Right lobe of liver (tissue), 6 donors: ENCODE results near the gene FAM174B. TPM values are rescaled to one million over a fixed set of nuclear protein-coding genes. Genes with fewer than 3 reads are reported as not detected.

Experiments
- ATAC-seq, 4 donors: fragments of 200-7000 bp; cut with Tn5 transposase; one replicate each; pipeline ENCODE4 v1.9.1; 2020; ENCODE audit warnings: mild to moderate bottlenecking in 4 of 4, moderate library complexity in 4 of 4
- DNase-seq, 3 donors: peaks; one replicate each; pipeline ENCODE4 v3.0.0-alpha.2; 2020
- H3K27ac ChIP-seq, 3 donors: fragments of 200-600 bp; one replicate each; pipeline ENCODE4 v1.8.0; 2022
- H3K27me3 ChIP-seq, 2 donors: fragments of 200-600 bp; one replicate each; pipeline ENCODE4 v1.8.0; 2022
- H3K36me3 ChIP-seq, 4 donors: fragments of 200-600 bp; sonication (generic) in 1 of 4; one replicate each; pipeline versions ENCODE4 v1.5.1 to v1.8.0; 2017 to 2022; ENCODE audit warnings: control low read depth in 1 of 4
- H3K4me1 ChIP-seq, 4 donors: fragments of 200-600 bp; sonication (generic) in 1 of 4; one replicate each; pipeline versions ENCODE4 v1.5.1 to v1.8.0; 2017 to 2022; ENCODE audit warnings: control low read depth in 1 of 4
- H3K4me3 ChIP-seq, 3 donors: fragments of 200-600 bp; one replicate each; pipeline ENCODE4 v1.8.0; 2022
- H3K9me3 ChIP-seq, 4 donors: fragments of 200-600 bp; sonication (generic) in 1 of 4; one replicate each; pipeline versions ENCODE4 v1.5.1 to v1.8.0; 2017 to 2022; ENCODE audit warnings: control low read depth in 1 of 4
- CTCF ChIP-seq, 4 donors: fragments of 200-600 bp in 3 of 4; fragments of 450-650 bp in 1 of 4; IDR thresholded peaks; one replicate each; pipeline versions ENCODE4 v1.5.1 to v1.8.0; 2016 to 2022; ENCODE audit warnings: antibody characterized with exemption in 4 of 4, mild to moderate bottlenecking in 2 of 4
- POLR2A ChIP-seq: fragments of 450-650 bp; IDR thresholded peaks from one replicate; pipeline ENCODE4 v1.6.1; 2017; ENCODE audit warnings: antibody characterized with exemption, mild to moderate bottlenecking
- WGBS: methylation state at CpG from one replicate; pipeline ENCODE4 v1.1.6; 2018; ENCODE audit warnings: low coverage, low lambda C conversion rate; ENCODE audit not compliant: insufficient coverage; ENCODE audit errors: missing lambda C conversion rate; 5-methylcytosine and 5-hydroxymethylcytosine counted together
- intact Hi-C, 2 donors: fragments of 100-400 bp; cut with DNase I; formaldehyde crosslinking; loops; one replicate each; pipeline versions ENCODE4 v1.11.2 to v1.14.1; 2022
- total RNA-seq, 6 experiments: library from RNA; depleted of rRNA in 2 of 6; stranded (reverse); fragments of >200 nt in 2 of 6; fragmentation: NEBNext Ultra II Directional in 3 of 6; extraction: Animal tissue kit (Norgen Biotek cat#: 25700) in 3 of 6; gene quantifications; one replicate each; pipeline versions ENCODE4 v1.1.0 to v1.2.4, GENCODE V29; 2016 to 2023
- donor health status: DM: no; HTN: yes; CAD: no.
- donor health status: DM: no; HTN: no; CAD: no.
- donor health status: DM: no; HTN: no; CAD: no.
- donor health status: DM: no; HTN: yes; CAD: no.
- donor health status: DM: no; HTN: yes; CAD: no.

The FAM174B gene
- total RNA-seq, 6 experiments from 2014 or later, result 2.0 to 11.9 (median 4.7) TPM

- Histone ChIP-seq H3K27ac (no peak overlapping the region), H3K27me3 (no peaks in the 10 kb centered on the region), H3K9me3 (no peaks in the 10 kb centered on the region), H3K4me3 (no peak overlapping the region), H3K36me3 (no peaks in the 10 kb centered on the region), H3K4me1 (peaks cover 0 to 7% (median 3%) of the 10 kb centered on the region in 4 donors)
- no peak for DNase-seq
- WGBS, result 44% methylated on average over 5 of the region's 6 CpGs
- intact Hi-C loops, result no loop called here
- TF ChIP-seq POLR2A (no peak), CTCF (IDR thresholded peaks at IDR 0.05) (no peak)
- no peak for ATAC-seq
Observed at GRCh38 chr15:92672102-92672501, 16.5 kb upstream of the FAM174B start.

- WGBS, result 79% methylated on average over 3 of the region's 3 CpGs
- no peak overlapping the region for H3K27ac ChIP-seq
- peaks cover 0 to 14% (median 6%) of the 10 kb centered on the region in 4 donors for H3K4me1 ChIP-seq
- H3K27me3 ChIP-seq, result no peaks in the 10 kb centered on the region
- no peaks in the 10 kb centered on the region for H3K9me3 ChIP-seq
- ATAC-seq, result no peak
- no peak for DNase-seq
- intact Hi-C loops, result no loop called here
- TF ChIP-seq CTCF (IDR thresholded peaks at IDR 0.05), result no peak
- no peak for TF ChIP-seq POLR2A
- no peaks in the 10 kb centered on the region for H3K36me3 ChIP-seq
- no peak overlapping the region for H3K4me3 ChIP-seq
Observed at GRCh38 chr15:92671406-92671805, 15.8 kb upstream of the FAM174B start.

GRCh38 chr15:92670621-92671020 is 15.0 kb upstream of the FAM174B start:
- H3K36me3 ChIP-seq, result no peaks in the 10 kb centered on the region
- H3K9me3 ChIP-seq, result no peaks in the 10 kb centered on the region
- no peak overlapping the region for H3K27ac ChIP-seq
- 46% methylated on average over 2 of the region's 2 CpGs for WGBS
- peaks cover 0 to 21% (median 9%) of the 10 kb centered on the region in 4 donors for H3K4me1 ChIP-seq
- TF ChIP-seq POLR2A (no peak), CTCF (IDR thresholded peaks at IDR 0.05) (no peak)
- no peaks in the 10 kb centered on the region for H3K27me3 ChIP-seq
- no peak overlapping the region for H3K4me3 ChIP-seq
- no peak for ATAC-seq
- no peak for DNase-seq
- intact Hi-C loops, result no loop called here

GRCh38 chr15:92669432-92669831 is 13.9 kb upstream of the FAM174B start:
- TF ChIP-seq POLR2A (no peak), CTCF (IDR thresholded peaks at IDR 0.05) (no peak)
- no peak for DNase-seq
- ATAC-seq, result no peak
- Histone ChIP-seq H3K27me3 (no peaks in the 10 kb centered on the region), H3K4me3 (no peak overlapping the region), H3K27ac (no peak overlapping the region), H3K9me3 (no peaks in the 10 kb centered on the region), H3K4me1 (peaks cover 0 to 29% (median 11%) of the 10 kb centered on the region in 4 donors), H3K36me3 (no peaks in the 10 kb centered on the region)
- WGBS, result 68% methylated on average over 2 of the region's 2 CpGs
- intact Hi-C loops, result loop anchor here in 1 of 2 donors (10.0 kb wide), 1 partner anchor 55 kb away; no protein-coding TSS in a partner anchor

GRCh38 chr15:92668620-92669019 is 13.0 kb upstream of the FAM174B start:
- no peaks in the 10 kb centered on the region for H3K9me3 ChIP-seq
- H3K27me3 ChIP-seq, result no peaks in the 10 kb centered on the region
- 75% methylated on average over 3 of the region's 3 CpGs for WGBS
- ATAC-seq (no peak), DNase-seq (no peak)
- peaks cover 0 to 29% (median 11%) of the 10 kb centered on the region in 4 donors for H3K4me1 ChIP-seq
- H3K4me3 ChIP-seq, result no peak overlapping the region
- TF ChIP-seq CTCF (IDR thresholded peaks at IDR 0.05) (no peak), POLR2A (no peak)
- intact Hi-C loops, result loop anchor here in 1 of 2 donors (10.0 kb wide), 1 partner anchor 54 kb away; no protein-coding TSS in a partner anchor
- no peak overlapping the region for H3K27ac ChIP-seq
- no peaks in the 10 kb centered on the region for H3K36me3 ChIP-seq
